ENCODE measurements around the gene EP400. TPM values are rescaled to one million over a fixed set of nuclear protein-coding genes. Genes with fewer than 3 reads are reported as not detected.

Gene EP400
- total RNA-seq, 2 experiments from 2014 or later = 45.6 to 46.1 TPM

DNA sequence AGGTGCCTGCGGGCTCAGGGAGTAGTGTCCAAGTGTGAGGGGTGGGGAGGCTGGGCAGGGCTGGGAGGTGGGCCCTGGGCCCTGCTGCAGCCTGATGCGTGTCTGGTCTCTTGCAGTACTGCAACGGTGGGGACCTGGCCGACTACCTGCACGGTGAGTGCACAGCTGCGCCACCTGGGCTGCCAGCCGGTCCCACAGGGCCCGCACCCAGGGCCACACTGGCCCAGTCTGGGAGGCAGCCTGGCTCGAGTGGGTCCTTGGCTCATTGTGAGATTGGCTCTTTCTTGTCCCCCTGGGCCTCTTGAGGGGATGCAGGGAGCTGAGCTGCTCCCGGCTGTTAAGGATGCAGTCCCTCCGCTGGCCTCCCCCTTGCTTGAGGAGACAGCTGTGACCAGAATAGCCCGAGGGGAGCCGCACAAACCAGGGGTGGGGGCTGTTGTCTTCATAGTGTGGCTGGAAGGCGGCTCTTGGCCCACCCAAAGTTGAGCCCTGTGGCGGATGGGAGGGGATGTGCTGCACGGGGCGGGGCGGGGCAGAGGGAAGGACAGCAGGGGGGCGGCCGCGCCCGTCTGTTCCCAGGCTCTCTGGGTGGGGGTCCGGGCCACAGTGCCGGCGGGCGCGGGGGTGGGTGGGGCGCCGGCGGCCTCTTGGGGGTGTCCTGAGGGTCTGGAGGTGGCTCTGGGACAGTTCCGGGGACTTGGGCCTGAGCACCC lies 42.2 kb upstream of the EP400 start:
- intact Hi-C loops (cut with micrococcal nuclease) = no loop called here
- Mint-ChIP-seq H3K4me1 (ENCODE audit: low read depth) (peaks cover 11% of the 10 kb centered on the region), H3K36me3 (ENCODE audit: low read depth) (no peaks in the 10 kb centered on the region), H3K9me3 (no peaks in the 10 kb centered on the region), H3K27me3 (no peaks in the 10 kb centered on the region), H3K4me3 (no peak overlapping the region), H3K27ac (no peak overlapping the region)
- TF ChIP-seq, protein P1, sequence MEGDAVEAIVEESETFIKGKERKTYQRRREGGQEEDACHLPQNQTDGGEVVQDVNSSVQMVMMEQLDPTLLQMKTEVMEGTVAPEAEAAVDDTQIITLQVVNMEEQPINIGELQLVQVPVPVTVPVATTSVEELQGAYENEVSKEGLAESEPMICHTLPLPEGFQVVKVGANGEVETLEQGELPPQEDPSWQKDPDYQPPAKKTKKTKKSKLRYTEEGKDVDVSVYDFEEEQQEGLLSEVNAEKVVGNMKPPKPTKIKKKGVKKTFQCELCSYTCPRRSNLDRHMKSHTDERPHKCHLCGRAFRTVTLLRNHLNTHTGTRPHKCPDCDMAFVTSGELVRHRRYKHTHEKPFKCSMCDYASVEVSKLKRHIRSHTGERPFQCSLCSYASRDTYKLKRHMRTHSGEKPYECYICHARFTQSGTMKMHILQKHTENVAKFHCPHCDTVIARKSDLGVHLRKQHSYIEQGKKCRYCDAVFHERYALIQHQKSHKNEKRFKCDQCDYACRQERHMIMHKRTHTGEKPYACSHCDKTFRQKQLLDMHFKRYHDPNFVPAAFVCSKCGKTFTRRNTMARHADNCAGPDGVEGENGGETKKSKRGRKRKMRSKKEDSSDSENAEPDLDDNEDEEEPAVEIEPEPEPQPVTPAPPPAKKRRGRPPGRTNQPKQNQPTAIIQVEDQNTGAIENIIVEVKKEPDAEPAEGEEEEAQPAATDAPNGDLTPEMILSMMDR (IDR thresholded peaks at IDR 0.05) = no peak
- ATAC-seq (no peak), DNase-seq (no peak)
- ChIA-PET POLR2A (no interaction called here), CTCF (no interaction called here)

DNA sequence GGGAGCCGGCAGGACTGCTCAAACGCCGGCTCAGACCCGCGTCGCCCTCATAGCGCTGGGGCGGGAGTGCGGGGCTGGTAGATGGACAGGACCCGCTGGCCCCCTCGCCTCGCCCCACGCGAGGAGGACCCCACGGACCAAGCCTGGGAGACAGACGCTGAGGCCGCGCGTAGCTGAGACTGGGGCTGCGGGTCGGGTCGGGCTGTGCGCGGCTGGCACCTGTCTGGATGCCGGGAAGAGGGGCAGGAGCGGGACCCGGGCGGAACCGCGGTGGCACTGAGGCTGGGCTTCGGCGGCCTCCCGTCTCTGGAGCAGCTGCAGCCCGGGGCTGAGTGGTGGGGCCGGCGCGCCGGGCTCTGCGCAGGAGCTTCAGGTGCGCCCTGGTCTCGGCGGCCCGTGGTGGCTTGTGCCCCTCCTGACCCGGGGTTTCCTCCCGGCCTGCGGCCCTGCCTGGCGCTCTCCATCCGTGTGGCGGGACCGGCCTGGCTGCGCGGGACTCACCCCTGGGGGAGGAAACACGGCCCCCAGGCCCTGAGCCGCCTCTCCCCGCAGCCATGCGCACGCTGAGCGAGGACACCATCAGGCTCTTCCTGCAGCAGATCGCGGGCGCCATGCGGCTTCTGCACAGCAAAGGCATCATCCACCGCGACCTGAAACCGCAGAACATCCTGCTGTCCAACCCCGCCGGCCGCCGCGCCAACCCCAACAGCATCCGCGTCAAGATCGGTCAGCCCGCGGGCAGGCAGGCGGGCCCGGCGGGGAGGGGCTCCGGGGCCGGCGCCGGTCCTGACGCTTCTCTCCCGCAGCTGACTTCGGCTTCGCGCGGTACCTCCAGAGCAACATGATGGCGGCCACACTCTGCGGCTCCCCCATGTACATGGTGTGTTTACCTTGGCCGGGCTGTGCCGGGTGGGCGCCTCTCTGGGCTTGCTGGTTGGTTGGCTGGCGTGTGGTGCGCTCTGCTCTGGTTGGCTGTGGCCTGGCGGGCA lies 41.4 kb upstream of the EP400 start:
- no peak for ATAC-seq
- H3K9me3 Mint-ChIP-seq = no peaks in the 10 kb centered on the region
- TF ChIP-seq, protein P1 (IDR thresholded peaks at IDR 0.05) = no peak
- intact Hi-C loops (cut with micrococcal nuclease) = no loop called here
- no peak for DNase-seq
- POLR2A ChIA-PET = no interaction called here
- CTCF ChIA-PET = no interaction called here
- no peaks in the 10 kb centered on the region for H3K27me3 Mint-ChIP-seq
- no peak overlapping the region for H3K27ac Mint-ChIP-seq
- H3K4me3 Mint-ChIP-seq = no peak overlapping the region
- H3K36me3 Mint-ChIP-seq (ENCODE audit: low read depth) = no peaks in the 10 kb centered on the region
- H3K4me1 Mint-ChIP-seq (ENCODE audit: low read depth) = peaks cover 10% of the 10 kb centered on the region

DNA sequence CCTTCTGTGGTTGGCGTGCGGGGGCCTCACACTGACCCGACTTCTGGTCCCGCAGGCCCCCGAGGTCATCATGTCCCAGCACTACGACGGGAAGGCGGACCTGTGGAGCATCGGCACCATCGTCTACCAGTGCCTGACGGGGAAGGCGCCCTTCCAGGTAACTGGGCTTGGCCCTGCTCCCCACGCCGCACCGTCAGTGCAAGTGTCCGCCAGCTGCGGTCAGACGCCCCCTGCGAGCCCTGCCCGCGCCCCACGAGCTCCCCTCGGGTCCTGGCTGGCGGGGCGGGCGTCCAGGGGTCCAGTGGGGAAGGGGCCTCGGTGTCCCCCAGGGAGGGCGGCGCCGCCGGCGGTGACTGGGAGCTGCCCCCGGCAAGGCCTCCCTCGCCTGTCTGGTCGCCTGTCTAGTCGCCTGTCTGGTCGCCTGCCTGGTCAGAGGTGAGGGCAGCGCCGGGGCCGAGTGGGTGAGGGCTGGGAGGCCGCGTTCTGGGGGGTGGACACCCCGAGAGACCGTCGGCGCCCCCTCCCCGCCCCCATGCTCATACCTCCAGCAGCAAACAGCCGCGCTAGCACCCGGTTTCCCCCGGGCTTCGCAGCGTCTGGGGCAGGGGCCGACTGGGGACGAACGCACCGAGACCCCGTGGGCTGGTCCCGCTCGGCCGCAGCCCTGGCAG lies 40.5 kb upstream of the EP400 start:
- Mint-ChIP-seq H3K36me3 (ENCODE audit: low read depth) (no peaks in the 10 kb centered on the region), H3K4me1 (ENCODE audit: low read depth) (peaks cover 7% of the 10 kb centered on the region), H3K9me3 (no peaks in the 10 kb centered on the region), H3K27ac (no peak overlapping the region), H3K4me3 (no peak overlapping the region), H3K27me3 (no peaks in the 10 kb centered on the region)
- no peak for DNase-seq
- CTCF ChIA-PET = no interaction called here
- TF ChIP-seq, protein P1 (IDR thresholded peaks at IDR 0.05) = no peak
- POLR2A ChIA-PET = no interaction called here
- no peak for ATAC-seq
- intact Hi-C loops (cut with micrococcal nuclease) = no loop called here

DNA sequence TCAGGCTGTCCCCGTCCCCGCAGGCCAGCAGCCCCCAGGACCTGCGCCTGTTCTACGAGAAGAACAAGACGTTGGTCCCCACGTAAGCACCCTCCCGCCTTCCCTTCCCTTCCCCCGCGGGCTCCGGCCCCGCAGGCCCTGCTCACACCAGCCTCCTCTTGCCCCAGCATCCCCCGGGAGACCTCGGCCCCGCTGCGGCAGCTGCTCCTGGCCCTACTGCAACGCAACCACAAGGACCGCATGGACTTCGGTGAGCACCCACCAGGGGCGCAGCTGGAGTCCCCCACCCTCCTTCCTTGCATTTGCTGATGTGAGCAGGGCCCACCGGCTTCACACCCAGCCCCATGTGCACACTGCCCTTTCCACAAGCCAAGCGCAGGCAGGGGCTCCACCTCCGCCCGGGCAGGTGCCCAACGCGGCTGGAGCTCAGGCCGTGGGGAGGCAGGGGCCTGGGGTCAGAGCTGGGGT lies 40.0 kb upstream of the EP400 start:
- H3K36me3 Mint-ChIP-seq (ENCODE audit: low read depth) = no peaks in the 10 kb centered on the region
- intact Hi-C loops (cut with micrococcal nuclease) = no loop called here
- H3K9me3 Mint-ChIP-seq = no peaks in the 10 kb centered on the region
- CTCF ChIA-PET = no interaction called here
- H3K27me3 Mint-ChIP-seq = no peaks in the 10 kb centered on the region
- no peak overlapping the region for H3K4me3 Mint-ChIP-seq
- no peak overlapping the region for H3K27ac Mint-ChIP-seq
- DNase-seq (no peak), ATAC-seq (no peak)
- POLR2A ChIA-PET = no interaction called here
- TF ChIP-seq, protein P1 (IDR thresholded peaks at IDR 0.05) = no peak
- H3K4me1 Mint-ChIP-seq (ENCODE audit: low read depth) = peaks cover 7% of the 10 kb centered on the region
